Left forelimb (tissue), 1 donor: Measurements from ENCODE around the gene ABCG5.

Experiments used
- DNase-seq: peaks from one replicate; pipeline ENCODE4 v3.0.0-alpha.2; 2018; ENCODE audit warnings: low spot score

The ABCG5 gene

DNA sequence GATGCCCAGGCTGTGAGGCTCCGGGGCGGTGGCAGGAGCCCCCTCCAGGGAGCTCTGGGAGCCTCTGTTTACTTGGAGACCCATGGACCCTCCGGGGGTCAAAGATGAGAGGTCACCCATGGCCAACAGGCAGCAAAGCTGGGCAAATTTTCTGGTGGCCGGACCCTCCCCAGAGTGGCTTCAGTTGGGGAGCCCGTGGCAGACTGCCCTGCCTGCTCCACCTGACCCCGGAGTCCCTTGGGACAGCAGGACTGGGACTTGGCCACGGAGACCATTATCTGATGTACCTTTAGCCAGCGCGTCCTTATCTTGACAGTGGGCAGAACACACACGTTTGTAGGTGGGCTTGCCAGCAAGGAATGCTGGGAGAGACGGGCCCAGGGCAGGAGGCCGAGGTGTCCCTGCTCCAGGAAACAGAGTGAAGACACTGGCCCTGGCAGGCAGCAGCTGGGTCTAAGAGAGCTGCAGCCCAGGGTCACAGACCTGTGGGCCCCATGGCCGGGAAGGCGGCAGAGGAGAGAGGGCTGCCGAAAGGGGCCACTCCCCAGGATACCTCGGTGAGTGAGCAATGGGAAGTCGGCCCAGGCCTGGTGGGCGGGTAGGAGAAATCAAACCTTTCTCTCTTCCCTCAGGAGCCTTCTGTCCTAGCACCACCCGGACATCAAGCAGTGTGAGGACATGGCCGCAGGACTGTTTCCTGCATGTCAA is at the start of gene ABCG5, which contains the start of gene ABCG8:
Gene ABCG5 (minus strand): TSS at position 280 of the 708 bp plus-strand sequence. CDS start 160 bp downstream, at position 120.
Gene ABCG8 (plus strand): TSS at position 412 of the 708 bp plus-strand sequence. CDS start 83 bp downstream, at position 495.
- DNase-seq: no peak

GRCh38 chr2:43887176-43887575 is 48.5 kb upstream of the ABCG5 start:
- DNase-seq: no peak

GRCh38 chr2:43885132-43885632 is 46.5 kb upstream of the ABCG5 start:
- DNase-seq: no peak

DNA sequence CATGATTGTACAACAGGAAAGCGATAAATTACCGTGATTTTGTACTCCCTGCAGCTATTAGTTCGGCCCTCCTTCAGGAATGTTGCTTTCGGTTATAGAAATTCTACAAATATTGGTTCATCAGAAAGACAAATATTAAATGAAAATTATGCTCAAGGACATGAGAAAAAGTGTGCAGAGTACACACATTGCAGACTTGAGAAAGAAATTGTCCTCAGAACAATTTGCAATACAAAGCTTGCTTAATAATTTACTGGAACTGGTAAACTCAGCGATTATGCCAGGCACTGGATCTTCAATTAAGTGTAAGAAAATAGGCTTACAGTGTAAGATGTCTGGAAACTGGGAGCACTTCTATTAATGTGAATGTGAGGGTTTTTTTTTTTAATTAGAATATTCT is 46.0 kb upstream of the ABCG5 start:
- no peak for DNase-seq

- DNase-seq: no peak
These were observed 43.7 kb upstream of the ABCG5 start for GRCh38 chr2:43882312-43882711.

GRCh38 chr2:43880952-43881351 is 42.3 kb upstream of the ABCG5 start:
- DNase-seq: no peak

- DNase-seq: no peak
These were observed 41.8 kb upstream of the ABCG5 start for GRCh38 chr2:43880471-43880870.

GRCh38 chr2:43879261-43879660 is 40.6 kb upstream of the ABCG5 start:
- no peak for DNase-seq

DNA sequence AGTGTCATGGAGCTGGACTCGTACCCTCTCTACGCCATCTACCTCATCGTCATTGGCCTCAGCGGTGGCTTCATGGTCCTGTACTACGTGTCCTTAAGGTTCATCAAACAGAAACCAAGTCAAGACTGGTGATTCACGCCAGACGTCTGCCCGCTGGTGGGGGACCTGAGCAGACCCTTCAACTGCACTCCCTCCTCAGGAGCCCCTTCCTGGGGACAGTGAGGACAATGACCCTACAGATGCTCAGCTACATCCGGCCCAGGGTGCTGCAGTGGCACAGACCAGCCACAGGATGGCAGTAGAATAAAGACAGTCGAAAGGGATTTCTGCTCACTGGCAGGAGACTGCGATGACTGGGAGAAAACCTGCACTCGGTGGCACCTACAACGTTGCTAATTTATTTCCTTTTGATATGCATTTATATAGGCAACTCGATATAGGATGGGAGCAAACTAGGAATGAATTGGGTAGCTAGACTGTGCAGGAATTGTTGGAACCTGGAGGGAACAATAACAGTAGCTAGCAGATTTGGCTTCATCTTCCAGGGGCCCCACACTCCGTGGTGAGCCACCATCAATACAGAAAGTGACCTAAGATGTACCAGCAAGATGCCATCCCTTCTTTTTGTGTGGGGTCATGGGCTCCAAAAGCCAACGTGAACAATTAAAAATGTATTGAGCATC is 39.3 kb upstream of the ABCG5 start:
- no peak for DNase-seq

DNA sequence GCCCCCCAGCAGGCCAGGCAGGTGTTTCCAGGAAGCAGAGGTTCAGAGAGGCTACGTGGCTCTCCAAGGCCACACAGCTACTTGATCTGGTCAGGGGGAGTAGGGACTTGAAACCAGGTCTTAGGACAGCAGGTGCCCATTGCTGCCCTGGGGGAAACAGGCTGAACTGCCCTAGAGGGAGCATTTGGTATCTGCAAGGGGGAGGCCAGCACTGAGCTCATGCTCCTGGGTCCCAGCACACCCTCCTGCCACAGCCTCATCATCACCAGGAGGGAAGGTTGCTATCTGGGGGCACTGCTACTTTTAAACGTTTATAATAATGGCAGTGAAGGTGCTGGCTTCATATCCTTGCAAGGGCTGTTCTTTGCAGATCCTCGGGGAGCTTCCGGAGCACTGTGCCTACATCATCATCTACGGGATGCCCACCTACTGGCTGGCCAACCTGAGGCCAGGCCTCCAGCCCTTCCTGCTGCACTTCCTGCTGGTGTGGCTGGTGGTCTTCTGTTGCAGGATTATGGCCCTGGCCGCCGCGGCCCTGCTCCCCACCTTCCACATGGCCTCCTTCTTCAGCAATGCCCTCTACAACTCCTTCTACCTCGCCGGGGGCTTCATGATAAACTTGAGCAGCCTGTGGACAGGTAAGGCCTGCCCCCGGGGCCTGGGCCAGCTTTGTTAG is 36.3 kb upstream of the ABCG5 start:
- DNase-seq: no peak

- DNase-seq: no peak
These were observed 33.5 kb upstream of the ABCG5 start for GRCh38 chr2:43872151-43872550.

DNA sequence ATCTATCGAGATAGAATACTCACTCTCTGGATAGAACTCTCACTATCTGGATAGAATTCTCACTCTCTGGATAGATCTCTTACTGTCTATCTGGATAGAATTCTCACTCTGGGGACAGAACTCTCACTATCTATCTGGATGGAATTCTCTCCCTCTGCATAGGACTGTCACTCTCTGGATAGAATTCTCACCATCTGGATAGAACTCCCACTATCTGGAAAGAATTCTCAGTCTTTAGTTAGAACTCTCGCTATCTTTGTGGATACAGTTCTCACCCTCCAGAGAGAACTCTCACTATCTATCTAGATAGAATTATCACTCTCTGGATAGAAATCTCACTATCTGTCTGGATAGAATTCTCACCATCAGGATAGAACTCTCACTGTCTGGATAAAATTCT is 16.7 kb upstream of the ABCG5 start:
- DNase-seq: no peak

DNA sequence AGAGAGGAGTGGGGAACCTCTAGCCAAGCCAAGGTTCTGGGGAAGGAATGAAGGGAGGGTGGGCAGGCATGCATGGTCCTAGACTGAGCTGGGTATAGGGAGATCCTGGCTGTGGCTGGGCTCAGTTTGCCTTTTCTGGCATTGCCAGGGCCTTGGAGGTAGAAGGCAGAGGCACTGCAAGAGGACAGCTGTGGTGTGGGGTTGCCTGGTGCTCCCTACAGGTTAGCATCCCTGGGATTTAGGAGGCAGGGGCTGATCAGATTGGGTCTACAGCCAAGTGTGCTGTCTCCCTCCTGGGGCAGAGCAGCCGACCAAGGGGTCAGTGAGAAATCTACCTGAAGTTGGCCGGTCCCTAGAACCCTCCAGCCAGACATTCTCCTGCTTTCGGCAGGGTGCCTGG is 16.0 kb upstream of the ABCG5 start:
- DNase-seq: peak; percentile 5

DNA sequence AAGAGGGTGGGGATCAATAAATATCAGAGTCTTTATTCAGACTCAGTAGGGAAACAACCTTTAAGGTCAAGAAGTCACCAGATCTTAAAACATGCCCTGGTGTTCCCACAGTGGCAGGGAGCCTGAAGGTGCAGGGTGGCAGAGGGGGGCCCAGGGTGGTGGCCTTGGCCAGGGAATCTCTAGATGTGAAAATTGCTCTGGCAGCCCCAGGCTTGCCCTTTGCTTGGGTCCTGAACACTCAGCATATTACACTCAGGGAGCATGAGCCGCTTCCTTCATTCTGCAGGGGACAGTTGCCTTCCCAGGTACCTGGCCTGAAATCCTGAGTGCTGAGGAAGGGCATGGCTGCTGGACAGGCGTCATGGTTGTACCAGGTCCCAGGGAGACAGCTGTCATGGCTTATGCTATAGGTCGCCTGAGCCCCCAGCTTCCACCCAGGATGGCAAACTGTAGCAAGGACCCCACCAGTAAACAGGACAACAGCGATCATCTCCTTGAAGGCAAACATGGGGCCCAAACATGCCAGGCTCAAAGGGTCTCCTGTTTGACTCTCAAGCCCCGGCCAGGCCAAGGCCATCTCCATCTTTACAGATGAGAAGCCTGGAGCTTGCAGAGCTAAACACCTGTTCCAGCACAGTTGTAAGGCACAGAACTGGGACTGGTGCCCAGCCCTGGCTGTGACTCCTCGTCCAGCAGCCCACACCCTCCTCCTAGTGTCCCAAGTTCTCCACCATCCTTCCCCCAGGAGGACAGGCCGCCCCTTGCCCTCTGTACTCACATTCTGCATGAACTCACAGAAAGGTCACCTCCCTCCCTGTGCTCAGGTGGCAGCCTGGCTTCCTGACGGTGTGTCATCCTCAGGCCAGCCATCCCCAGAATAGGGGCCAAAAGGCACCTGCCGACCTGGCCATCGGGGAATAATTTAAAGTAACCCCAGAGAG is 14.8 kb upstream of the ABCG5 start:
- no peak for DNase-seq

DNA sequence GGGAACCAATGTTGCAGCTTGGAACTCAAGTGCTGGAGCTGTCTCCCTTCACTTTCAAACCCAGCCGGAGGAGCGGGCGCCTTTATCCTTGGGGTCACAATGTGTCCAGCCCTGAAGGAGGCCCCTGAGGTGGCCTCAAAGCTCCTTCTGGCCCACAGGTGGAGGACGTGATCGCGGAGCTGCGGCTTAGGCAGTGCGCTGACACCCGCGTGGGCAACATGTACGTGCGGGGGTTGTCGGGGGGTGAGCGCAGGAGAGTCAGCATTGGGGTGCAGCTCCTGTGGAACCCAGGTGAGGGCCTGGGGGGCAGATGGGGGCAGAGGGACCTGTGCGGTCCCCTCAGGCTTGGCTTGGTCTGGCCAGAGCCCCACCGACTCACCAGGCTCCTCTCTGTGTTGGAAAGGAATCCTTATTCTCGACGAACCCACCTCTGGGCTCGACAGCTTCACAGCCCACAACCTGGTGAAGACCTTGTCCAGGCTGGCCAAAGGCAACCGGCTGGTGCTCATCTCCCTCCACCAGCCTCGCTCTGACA is 13.6 kb upstream of the ABCG5 start:
- no peak for DNase-seq

DNA sequence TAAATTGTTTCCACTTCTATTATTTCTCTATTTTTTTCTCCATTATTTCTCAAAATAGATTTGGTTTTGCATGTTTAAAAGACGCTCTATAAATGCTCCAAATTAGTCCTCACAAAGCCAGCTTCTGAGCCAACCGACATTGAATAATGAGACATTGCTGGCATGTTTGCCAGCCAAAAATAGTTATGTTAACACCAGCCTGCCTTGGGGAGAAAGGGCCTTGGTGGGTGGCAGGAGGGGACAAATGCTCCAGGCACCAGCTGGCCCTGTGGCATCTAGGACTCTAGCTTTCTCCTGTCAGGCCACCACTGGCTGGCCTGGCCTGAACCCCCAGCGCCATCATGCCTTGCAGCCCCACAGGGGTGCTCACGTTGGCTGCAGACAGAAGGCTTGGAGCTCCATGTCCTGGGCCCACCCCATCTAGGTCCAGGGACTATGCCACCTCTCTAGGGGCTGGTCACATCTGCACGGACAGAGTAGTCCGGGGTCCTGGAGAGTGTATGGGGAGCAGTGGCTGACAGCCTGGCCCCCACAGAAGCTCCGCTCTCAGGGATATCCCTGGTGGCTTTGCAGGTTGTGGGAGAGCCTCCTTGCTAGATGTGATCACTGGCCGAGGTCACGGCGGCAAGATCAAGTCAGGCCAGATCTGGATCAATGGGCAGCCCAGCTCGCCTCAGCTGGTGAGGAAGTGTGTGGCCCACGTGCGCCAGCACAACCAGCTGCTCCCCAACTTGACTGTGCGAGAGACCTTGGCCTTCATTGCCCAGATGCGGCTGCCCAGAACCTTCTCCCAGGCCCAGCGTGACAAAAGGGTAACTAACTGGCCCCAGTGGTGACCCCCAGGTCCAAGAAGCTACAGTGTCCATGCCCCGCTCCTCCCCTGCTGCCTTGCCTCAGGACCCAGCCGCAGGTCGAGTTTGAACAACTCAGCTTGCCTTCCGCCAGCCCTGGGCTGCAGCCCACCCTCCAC is 12.7 kb upstream of the ABCG5 start:
- DNase-seq: no peak

- DNase-seq: no peak
These were observed 9.6 kb upstream of the ABCG5 start for GRCh38 chr2:43848214-43848613.

DNA sequence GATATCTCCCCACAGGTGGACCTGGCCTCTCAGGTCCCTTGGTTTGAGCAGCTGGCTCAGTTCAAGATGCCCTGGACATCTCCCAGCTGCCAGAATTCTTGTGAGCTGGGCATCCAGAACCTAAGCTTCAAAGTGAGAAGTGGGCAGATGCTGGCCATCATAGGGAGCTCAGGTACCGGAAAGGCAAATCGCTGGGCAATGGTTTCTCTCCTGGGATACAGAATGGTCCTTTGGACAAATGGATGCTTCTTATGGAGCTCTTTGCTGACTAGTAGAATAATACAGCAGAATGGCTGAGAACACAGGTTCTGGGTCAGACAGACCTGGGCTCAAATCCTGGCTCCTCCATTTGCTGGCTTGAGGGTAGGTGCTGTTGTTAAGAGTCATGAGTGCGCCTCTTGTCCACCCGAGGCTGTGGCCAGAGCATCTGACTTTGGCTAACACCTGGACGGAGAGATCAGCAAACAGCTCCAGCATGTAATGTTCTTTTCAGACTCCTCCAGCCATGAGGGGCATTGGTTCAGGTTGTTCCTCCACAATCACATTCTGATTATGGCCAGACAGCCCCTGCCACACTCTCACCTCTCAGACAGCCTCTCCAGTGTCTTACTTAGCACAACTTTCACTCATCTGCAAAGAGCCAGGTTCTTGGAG is 7.6 kb upstream of the ABCG5 start:
- no peak for DNase-seq

- no peak for DNase-seq
These were observed 6.5 kb upstream of the ABCG5 start for GRCh38 chr2:43845181-43845580.

GRCh38 chr2:43842866-43843226 is 4.2 kb upstream of the ABCG5 start:
- DNase-seq: no peak
